HG02588 (cell line): ENCODE measurements around the gene PIK3R5.

Source experiments
- ATAC-seq: cut with Tn5 transposase; IDR thresholded peaks from one replicate; pipeline ENCODE4 v1.9.1; 2021; ENCODE audit warnings: mild to moderate bottlenecking, moderate library complexity; ENCODE audit not compliant: unreplicated experiment

PIK3R5 gene

GRCh38 chr17:8881606-8882005, 83.9 kb downstream of the PIK3R5 start:
- no peak for ATAC-seq

DNA sequence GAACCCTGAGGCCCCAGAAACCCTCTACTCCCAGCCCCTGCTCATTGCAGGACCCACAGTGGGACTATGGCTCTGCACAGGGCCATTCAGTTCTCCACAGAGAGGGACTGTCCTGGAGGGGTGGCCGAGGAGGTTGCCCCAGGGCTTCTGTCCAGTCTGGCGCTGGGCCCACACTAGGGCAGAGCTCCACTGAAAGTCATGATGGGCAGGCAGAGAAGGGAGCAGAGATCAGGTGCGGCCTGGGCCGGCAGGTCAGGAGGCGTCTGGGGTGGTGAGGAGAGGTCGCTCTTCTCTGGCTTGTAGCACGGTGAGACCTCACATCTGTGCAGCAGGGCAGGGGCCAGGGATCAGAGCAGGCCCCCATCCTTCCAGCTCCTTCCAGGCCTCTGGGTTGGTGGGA, 85.0 kb downstream of the PIK3R5 start:
- ATAC-seq, result no peak

DNA sequence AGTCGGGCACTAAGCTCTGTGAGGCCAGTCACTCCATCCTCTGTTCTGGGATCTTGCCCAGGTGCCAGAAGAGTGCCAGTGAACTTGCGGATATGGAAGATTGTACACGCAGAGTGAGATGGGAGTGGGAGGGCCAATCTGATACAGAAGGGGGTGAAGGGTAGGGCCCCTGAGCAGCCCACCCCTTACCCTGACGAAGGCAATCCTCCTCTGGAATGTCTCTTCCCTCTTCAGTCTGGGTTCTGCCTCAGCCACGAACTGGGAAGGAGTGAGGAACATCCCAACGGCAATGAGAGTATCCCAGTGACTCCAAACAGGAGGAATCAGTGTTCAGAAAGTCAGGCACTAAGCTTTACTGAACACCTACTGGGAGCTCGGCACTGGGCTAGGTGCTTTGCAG, 86.1 kb downstream of the PIK3R5 start:
- no peak for ATAC-seq

DNA sequence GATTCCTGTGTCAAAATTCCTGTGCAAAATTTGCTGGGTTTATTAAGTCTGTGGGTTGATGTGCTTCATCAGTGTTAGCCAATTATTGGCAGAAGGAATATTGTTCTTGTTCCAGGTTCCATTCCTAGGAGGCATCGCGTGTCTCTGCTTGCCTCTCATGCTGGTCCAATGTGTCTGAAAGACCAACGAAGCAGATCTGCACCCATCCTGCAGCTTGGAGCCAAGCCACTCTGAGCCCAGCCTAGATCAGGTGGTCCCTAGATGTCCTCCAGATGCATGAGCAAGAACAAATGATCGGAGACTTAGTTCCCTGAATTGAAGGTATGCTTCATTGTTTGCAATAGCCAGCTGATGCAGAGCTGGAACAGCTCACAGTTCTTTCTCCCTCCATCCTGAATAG, 87.5 kb downstream of the PIK3R5 start:
- no peak for ATAC-seq

GRCh38 chr17:8875957-8876356, 89.5 kb downstream of the PIK3R5 start:
- ATAC-seq, result no peak

- ATAC-seq, result no peak
These were observed 90.1 kb downstream of the PIK3R5 start for GRCh38 chr17:8875436-8875835.

DNA sequence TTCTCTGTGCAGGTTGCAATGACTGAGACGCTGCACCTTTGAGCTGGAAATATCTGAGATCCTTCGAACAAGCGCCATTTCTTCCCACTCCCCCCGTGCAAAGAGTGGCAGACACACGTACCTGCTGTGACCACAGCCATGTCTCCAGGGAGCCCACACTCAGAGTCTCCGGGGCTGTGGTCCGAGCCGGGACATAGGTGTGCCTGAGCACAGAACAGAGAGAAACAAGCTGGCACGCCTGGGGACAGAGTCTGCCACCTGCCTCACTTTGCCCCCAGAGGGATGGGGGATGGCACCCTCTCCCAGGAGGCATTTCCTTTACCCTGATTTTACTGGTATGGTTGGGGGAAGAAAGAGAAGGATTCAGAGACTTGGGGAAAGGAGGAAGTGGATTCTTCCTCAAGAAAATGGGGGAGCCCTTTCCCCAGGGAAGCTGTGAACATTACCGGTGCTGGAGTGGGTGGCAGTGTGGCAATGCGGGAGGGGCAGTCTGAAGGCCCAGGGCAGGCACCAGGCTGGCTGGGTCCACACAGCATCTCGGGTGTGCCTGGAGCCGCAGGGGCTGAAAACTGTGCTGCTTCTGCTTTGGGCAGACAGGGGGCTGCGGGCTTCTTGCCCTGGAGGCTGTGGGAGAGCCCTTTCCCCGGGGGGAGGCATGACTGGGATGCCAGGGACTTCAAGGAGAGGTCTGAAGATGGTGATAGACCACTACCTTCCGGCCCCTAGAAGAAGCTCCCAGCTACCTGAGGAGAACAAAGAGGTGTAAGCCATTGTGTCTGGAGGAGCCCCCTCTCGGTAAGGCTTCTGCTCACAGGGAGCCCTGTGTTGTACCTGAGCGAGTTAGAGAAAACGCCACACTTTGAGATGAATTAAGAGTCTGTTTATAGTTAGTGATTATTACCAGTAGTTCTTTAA, 91.4 kb downstream of the PIK3R5 start:
- no peak for ATAC-seq

GRCh38 chr17:8872705-8873435, 92.6 kb downstream of the PIK3R5 start:
- no peak for ATAC-seq

GRCh38 chr17:8872036-8872704, 93.3 kb downstream of the PIK3R5 start:
- no peak for ATAC-seq

DNA sequence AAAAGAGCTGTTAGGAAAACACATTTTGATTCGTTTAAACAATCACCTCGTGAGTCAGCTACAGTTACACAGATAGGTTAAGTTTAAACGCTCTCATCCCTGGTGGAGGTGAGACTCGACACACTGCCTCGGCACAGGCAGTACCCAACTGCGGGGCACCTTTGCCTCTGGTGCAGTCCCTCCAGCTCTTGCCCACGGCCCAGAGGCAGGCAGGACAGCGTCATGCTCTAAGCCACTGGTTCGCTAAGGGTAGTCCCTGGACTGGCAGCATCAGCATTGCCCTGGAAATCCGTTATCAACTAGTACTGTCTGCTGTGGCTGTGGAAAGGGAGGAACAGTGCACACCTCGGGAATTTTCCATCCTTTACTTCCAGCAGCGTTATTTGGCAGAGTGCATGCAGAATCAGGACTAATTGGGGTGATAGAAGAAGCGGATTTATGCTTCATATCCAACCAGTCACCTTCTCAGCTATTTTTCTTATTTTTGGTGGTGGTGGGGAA, 94.4 kb downstream of the PIK3R5 start:
- no peak for ATAC-seq

DNA sequence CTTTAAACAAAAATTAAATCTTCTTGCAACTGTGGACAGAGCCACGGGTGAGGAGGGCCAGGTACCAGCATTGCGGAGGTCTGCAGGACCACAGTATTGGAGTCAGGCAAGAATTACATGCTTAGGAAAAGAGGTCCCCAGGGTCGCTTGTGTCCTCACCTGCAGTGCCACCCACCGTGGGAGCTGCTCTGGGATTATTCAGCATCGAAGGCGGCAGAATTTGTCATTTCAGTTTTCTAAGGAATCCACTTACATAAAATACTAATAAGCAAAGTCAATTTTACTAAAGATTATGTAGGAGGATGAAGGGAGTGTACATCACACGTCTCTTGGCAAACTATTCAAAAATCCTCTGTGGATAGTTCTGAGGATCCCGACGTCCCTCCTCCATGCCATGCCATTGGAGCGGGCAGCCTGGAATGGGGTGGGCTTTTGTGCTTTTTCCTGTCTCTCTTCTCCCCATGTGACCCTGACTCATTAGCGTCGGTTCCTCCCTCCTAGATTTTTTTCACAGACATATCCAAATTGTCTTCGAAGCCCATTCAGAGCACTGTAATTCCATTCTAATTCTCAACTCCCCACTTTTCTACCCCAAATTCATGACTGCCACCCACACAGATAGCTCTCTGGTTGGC, 95.0 kb downstream of the PIK3R5 start:
- ATAC-seq, result no peak

- peak; percentile 11 for ATAC-seq
These were observed 96.2 kb downstream of the PIK3R5 start for GRCh38 chr17:8869114-8869815.

GRCh38 chr17:8868529-8868951, 97.0 kb downstream of the PIK3R5 start:
- ATAC-seq, result peak; percentile 41

DNA sequence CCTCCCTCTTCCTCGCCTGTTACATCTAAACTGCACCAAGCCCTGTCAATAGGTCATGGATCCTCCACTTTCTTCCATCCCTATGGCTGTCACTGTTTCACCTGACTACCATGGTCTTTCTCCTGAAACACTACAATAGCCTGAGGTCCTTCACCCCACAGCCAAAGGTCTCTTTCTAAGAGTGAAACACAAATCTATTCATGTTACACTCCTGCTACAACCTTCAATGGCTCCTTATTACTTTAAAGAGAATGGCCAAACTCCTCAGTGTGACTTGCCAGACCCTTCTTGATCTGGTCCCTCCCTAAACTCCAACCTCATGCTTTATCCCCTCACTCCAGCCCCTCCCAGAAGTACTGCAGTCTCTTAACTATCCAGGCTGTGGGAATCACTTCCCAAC, 97.4 kb downstream of the PIK3R5 start:
- no peak for ATAC-seq

- ATAC-seq, result no peak
These were observed 98.0 kb downstream of the PIK3R5 start, which contains the start of gene PIK3R6 for GRCh38 chr17:8867361-8867981. PIK3R6 (minus strand) TSS chr17:8867674; CDS start chr17:8849794, 17,880 bp downstream.

DNA sequence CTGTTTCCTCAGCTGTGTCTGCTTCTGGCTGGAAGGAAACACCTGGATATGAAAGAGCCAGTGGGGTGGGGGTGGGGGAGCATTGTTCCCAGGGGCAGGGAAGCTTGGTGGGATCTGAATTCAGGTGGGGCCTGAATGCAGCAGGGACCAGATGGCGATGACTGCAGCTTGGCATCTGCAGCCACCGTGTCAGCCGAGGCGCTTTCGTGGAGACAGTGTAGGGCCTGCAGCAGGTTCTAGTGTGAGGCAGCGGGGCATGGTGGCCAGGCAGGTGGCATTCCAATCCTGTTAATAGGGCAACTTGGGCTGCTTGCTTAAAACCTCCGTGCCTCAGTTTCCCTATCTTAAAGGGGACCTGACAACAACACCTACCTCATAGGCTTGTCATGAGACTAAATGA, 99.7 kb downstream of the PIK3R5 start:
- no peak for ATAC-seq

- no peak for ATAC-seq
These were observed 100.1 kb downstream of the PIK3R5 start for GRCh38 chr17:8865385-8865784.

DNA sequence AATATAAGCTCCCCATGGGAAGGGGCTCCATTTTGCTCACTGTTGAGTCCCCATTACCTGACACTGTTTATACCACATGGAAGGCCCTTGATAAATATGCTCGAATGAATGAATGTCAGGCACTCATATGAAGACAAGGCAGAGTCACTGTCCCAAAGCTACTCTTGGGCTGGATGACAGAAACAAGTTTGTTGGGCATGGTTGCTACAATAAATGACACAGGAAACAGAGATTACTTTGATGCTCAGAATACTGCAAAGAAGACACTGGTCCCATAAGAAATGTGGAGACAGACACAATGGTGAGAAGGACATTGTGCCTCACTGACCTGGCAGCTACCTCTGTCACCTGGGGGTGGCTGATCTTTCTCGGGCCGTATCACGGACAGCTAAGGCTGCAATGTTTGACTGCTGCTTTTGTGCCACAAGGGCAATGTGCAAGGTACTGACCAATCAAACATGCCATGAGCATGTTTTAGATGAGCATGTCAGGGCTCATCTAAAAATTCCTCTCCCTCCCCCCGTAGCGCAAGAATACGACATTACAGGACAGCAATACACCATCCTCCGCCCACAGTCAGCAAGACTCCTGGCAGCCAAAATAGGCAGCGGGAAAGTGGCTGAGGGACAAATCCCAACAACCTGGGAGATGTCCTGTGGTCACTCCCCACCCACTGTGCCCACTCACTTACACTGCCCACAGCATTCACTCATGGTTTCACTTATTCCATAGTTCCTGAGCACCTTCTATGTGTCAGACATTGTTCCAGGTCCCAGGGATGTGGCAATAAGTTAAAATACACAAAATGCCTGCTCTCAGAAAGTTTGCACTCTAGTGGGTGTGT, 103.1 kb downstream of the PIK3R5 start:
- ATAC-seq, result no peak
